Measurements from ENCODE around the gene SGK1.

The SGK1 gene

DNA sequence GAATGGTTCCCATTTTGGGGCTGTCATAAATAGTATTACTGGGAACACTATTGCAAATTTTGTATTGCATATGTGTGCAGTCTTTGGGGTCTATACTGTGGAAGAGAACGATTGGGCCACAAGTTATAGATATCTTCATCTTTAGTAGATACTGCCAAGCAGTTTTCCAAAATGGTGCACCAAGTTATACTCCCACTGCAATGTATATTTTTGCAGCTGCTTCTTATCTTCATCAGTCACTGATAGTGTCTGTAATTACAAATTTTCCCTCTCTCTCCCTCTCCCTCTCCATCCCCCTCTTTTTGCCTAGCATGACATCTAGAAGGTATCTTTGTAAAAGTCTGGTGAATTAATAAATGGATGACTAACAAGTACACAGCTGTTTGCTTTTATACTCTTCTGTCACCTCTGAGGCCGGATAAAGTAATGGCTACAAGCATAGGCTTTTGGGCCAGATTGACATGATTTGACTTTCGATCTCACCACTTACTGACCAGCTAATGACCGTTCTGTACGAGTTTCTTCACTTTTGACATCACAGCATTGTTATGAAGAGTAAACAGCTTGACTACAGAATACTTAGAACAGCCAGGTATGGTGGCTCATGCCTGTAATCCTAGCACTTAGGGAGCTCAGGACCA lies 152.2 kb downstream of the SGK1 start:
- no peaks in the 10 kb centered on the region for H3K9me2 ChIP-seq (ENCODE audit: low read depth, low read length)
- H3K9ac ChIP-seq (ENCODE audit: low read length): no peak overlapping the region
- no peak for TF ChIP-seq EZH2 (IDR thresholded peaks at IDR 0.05; ENCODE audit: borderline replicate concordance, low read length)
- TF ChIP-seq, protein P1, sequence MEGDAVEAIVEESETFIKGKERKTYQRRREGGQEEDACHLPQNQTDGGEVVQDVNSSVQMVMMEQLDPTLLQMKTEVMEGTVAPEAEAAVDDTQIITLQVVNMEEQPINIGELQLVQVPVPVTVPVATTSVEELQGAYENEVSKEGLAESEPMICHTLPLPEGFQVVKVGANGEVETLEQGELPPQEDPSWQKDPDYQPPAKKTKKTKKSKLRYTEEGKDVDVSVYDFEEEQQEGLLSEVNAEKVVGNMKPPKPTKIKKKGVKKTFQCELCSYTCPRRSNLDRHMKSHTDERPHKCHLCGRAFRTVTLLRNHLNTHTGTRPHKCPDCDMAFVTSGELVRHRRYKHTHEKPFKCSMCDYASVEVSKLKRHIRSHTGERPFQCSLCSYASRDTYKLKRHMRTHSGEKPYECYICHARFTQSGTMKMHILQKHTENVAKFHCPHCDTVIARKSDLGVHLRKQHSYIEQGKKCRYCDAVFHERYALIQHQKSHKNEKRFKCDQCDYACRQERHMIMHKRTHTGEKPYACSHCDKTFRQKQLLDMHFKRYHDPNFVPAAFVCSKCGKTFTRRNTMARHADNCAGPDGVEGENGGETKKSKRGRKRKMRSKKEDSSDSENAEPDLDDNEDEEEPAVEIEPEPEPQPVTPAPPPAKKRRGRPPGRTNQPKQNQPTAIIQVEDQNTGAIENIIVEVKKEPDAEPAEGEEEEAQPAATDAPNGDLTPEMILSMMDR (IDR thresholded peaks at IDR 0.05; ENCODE audit: low read length): no peak
- H3K4me2 ChIP-seq (ENCODE audit: low read length): no peak overlapping the region
- no peaks in the 10 kb centered on the region for H3K79me2 ChIP-seq (ENCODE audit: insufficient read depth, low read length)
- H3K4me1 ChIP-seq (ENCODE audit: insufficient read depth, low read length, severe bottlenecking): no peaks in the 10 kb centered on the region
- no peak overlapping the region for H3K27ac ChIP-seq (ENCODE audit: low read depth, low read length, poor library complexity, severe bottlenecking)
- no peak overlapping the region for H2AFZ ChIP-seq (ENCODE audit: low read length)
- H3K9me3 ChIP-seq (ENCODE audit: low read length): no peaks in the 10 kb centered on the region
- H3K36me3 ChIP-seq (ENCODE audit: insufficient read depth, low read length): no peaks in the 10 kb centered on the region
- H3K4me3 ChIP-seq (ENCODE audit: low read depth, low read length, poor library complexity, severe bottlenecking): no peak overlapping the region
- H4K20me1 ChIP-seq (ENCODE audit: insufficient read depth, low read length): no peaks in the 10 kb centered on the region
- no peaks in the 10 kb centered on the region; the same call in 1 of the 2 replicates for H3K27me3 ChIP-seq (ENCODE audit: insufficient read depth, low read length)
- no peaks in the 10 kb centered on the region for H3F3A ChIP-seq (ENCODE audit: insufficient read depth, low read length)

DNA sequence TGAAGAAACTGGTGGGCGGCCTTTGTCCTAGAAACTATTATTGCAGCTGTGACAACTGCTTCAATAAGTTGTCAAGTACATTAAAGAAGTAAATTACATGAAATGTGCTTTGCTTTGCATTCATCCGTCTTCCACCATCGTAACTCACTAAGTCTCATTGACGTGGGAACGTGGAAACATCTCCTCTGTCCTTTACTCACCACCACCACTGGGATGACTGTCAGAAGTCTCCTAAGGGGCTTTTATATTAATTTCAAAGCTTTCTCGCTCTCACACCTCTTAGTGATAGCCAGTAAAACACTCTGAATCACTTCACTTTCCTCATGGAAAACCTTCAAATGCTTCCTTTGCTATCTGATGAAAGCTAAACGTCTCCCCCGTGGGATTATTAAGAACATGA lies 153.6 kb downstream of the SGK1 start:
- TF ChIP-seq, protein P1 (IDR thresholded peaks at IDR 0.05; ENCODE audit: low read length): no peak
- TF ChIP-seq EZH2 (IDR thresholded peaks at IDR 0.05; ENCODE audit: borderline replicate concordance, low read length): no peak
- no peaks in the 10 kb centered on the region for H3K4me1 ChIP-seq (ENCODE audit: insufficient read depth, low read length, severe bottlenecking)
- no peaks in the 10 kb centered on the region; the same call in 1 of the 2 replicates for H3K27me3 ChIP-seq (ENCODE audit: insufficient read depth, low read length)
- no peak overlapping the region for H3K4me3 ChIP-seq (ENCODE audit: low read depth, low read length, poor library complexity, severe bottlenecking)
- H4K20me1 ChIP-seq (ENCODE audit: insufficient read depth, low read length): no peaks in the 10 kb centered on the region
- H3K9me2 ChIP-seq (ENCODE audit: low read depth, low read length): no peaks in the 10 kb centered on the region
- no peak overlapping the region for H3K27ac ChIP-seq (ENCODE audit: low read depth, low read length, poor library complexity, severe bottlenecking)
- no peak overlapping the region for H3K9ac ChIP-seq (ENCODE audit: low read length)
- no peak overlapping the region for H3K4me2 ChIP-seq (ENCODE audit: low read length)
- no peaks in the 10 kb centered on the region for H3F3A ChIP-seq (ENCODE audit: insufficient read depth, low read length)
- no peaks in the 10 kb centered on the region for H3K36me3 ChIP-seq (ENCODE audit: insufficient read depth, low read length)
- H3K79me2 ChIP-seq (ENCODE audit: insufficient read depth, low read length): no peaks in the 10 kb centered on the region
- no peaks in the 10 kb centered on the region for H3K9me3 ChIP-seq (ENCODE audit: low read length)
- H2AFZ ChIP-seq (ENCODE audit: low read length): no peak overlapping the region

DNA sequence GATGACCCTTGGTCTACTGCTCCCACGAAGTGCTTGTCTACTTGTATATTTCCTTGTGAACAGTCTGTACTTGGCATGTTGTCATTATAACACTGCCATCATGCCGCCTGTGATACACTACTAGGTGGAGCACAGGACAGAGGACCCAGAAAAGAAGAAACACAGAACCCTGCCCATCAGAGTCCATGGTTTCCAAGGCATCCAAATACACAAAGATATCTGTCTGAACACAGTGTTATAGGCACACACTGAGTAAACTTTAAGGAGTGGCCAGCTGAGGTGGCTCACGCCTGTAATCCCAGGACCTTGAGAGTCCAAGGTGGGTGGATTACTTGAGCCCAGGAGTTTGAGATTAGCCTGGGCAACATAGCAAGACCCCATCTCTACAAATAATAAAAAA lies 155.0 kb downstream of the SGK1 start:
- Histone ChIP-seq H3F3A (ENCODE audit: insufficient read depth, low read length) (no peaks in the 10 kb centered on the region), H3K27ac (ENCODE audit: low read depth, low read length, poor library complexity, severe bottlenecking) (no peak overlapping the region), H3K9me2 (ENCODE audit: low read depth, low read length) (no peaks in the 10 kb centered on the region), H3K4me1 (ENCODE audit: insufficient read depth, low read length, severe bottlenecking) (no peaks in the 10 kb centered on the region), H3K9me3 (ENCODE audit: low read length) (no peaks in the 10 kb centered on the region), H3K4me2 (ENCODE audit: low read length) (no peak overlapping the region), H3K4me3 (ENCODE audit: low read depth, low read length, poor library complexity, severe bottlenecking) (no peak overlapping the region), H2AFZ (ENCODE audit: low read length) (no peak overlapping the region), H3K79me2 (ENCODE audit: insufficient read depth, low read length) (no peaks in the 10 kb centered on the region), H3K9ac (ENCODE audit: low read length) (no peak overlapping the region), H3K36me3 (ENCODE audit: insufficient read depth, low read length) (no peaks in the 10 kb centered on the region), H4K20me1 (ENCODE audit: insufficient read depth, low read length) (no peaks in the 10 kb centered on the region), H3K27me3 (ENCODE audit: insufficient read depth, low read length) (no peaks in the 10 kb centered on the region; the same call in 1 of the 2 replicates)
- TF ChIP-seq, protein P1 (IDR thresholded peaks at IDR 0.05; ENCODE audit: low read length): no peak
- no peak for TF ChIP-seq EZH2 (IDR thresholded peaks at IDR 0.05; ENCODE audit: borderline replicate concordance, low read length)
